Stimulated activated CD4-positive, alpha-beta T cell treated with anti-CD3 and anti-CD28 coated beads, TNF-alpha, amount 100 ng/mL, for 4 hours (primary cell): Measurements from ENCODE around the gene GOLGA6L4.
"Not testable (repeated sequence)": the region's sequence is repeated elsewhere in the genome, so short reads cannot be mapped to it uniquely, and the experiment has no call there.

Source experiments
- DNase-seq, 3 experiments: peaks; one replicate each; pipeline ENCODE4 v3.0.0-alpha.2; 2020; ENCODE audit warnings: low read depth in 3 of 3

Gene GOLGA6L4, protein sequence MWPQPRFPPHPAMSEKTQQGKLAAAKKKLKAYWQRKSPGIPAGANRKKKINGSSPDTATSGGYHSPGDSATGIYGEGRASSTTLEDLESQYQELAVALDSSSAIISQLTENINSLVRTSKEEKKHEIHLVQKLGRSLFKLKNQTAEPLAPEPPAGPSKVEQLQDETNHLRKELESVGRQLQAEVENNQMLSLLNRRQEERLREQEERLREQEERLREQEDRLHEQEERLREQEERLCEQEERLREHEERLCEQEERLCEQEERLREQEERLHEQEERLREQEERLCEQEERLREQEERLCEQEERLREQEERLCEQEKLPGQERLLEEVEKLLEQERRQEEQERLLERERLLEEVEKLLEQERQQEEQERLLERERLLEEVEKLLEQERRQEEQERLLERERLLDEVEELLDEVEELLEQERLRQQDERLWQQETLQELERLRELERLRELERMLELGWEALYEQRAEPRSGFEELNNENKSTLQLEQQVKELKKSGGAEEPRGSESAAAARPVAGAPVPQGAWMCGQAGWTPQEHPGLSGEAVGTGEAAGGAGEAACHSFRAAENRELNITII

DNA sequence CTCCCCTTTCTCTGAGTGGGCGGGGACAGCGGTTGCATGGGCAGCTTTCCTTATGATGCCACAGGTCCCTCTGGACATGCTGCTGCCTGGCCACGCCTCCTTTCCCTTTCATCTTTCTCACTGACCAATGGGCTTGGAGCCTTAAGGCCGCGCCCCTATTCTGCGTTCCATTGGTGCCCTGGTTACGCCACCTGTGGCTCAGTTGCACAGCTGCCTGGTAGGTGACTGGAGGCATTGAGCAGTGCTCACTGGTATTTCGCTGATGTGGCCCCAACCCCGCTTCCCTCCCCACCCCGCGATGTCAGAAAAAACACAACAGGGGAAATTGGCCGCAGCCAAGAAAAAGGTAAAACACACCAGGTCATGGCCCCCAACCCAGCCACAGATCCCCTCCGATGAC lies at the start of gene GOLGA6L4:
Gene GOLGA6L4, plus strand, starts transcription at position 201 of the 400 bp plus-strand sequence. Its CDS starts 62 bp downstream, at position 263.
- DNase-seq: not testable (repeated sequence)

DNA sequence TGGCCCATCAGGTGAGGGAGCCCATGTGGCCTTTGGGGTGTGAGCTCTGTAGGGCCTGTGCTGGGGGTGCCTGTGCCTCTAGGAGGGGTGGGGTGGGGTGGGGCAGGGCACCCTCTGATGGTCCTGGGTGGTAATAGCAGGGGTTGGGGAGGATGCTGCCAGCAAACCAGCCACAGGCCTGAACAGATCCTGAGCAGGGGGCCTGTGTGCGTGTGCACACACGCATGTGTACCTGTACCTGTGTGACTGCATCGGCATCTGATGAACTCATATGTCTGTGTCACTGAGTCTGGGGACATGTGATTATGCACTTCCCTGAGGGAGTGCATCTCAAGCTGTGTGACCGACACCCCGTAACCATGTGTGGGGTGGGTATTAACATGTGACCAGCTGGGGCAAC lies 42.6 kb upstream of the GOLGA6L4 start:
- not testable (repeated sequence) for DNase-seq

DNA sequence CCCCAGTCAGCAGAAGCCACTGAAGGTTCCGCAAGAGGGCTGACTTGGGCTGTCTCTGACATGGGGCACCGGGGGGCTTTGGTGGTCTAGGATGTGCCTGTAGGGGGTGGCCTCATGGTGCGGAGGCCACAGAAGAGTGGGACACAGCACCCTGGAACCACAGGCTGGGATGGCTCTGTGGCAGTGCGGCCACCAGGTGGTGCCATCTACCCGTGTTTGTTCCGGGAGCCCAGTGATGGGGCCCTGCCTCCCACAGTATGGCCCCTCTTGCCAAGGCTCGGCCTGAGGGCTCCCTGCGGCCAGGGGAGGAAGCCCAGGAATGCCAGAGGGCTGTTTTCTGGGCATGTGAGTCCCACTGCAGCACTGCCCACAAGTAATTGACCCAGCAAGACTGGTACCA lies 40.0 kb upstream of the GOLGA6L4 start:
- DNase-seq: not testable (repeated sequence)

GRCh38 chr15:84196530-84197188 lies 38.9 kb upstream of the GOLGA6L4 start:
- not testable (repeated sequence) for DNase-seq

DNA sequence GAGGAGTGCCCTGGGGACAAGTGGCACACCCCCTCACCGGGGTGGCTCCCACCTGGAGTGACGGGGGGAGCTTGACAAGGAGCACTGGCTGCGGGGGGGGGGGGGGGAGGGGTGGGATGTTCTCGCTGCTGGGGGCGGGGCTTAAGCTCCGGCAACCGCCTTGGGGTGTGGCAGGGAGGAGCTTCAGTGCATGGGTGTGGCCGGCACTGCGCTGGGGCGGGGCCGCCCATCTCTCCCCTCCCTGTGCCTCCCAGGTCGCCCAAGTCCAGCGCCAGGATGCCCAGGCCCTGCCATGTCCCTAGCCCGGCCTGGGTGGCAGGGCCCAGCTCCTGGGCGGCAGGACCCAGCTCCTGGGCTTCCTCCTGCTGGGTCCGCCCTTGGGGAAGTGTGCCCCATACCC lies 35.7 kb upstream of the GOLGA6L4 start:
- not testable (repeated sequence) for DNase-seq

- DNase-seq: peak in 2 of 3 experiments; percentile 2 to 14
Observed at GRCh38 chr15:84246441-84246840, 10.9 kb downstream of the GOLGA6L4 start.
